Psoas muscle (tissue), 8 donors: ENCODE data around the gene DVL3. TPM values are rescaled to one million over a fixed set of nuclear protein-coding genes. Genes with fewer than 3 reads are reported as not detected.

Experiments
- ATAC-seq, 4 donors: fragments of 200-7000 bp; cut with Tn5 transposase; one replicate each; pipeline ENCODE4 v1.9.1; 2020; ENCODE audit warnings: moderate library complexity in 3 of 4, mild to moderate bottlenecking in 2 of 4
- DNase-seq, 2 donors: peaks; one replicate each; pipeline ENCODE4 v3.0.0-alpha.2; 2020
- H3K27ac ChIP-seq: fragments of 200-600 bp; one replicate; pipeline ENCODE4 v1.8.0; 2022
- H3K27me3 ChIP-seq, 3 donors: fragments of 200-600 bp in 1 of 3; one replicate each; pipeline versions ENCODE4 v1.6.1 to v1.8.0; 2013 to 2022; ENCODE audit warnings: low read length in 2 of 3, mild to moderate bottlenecking in 2 of 3, moderate library complexity in 1 of 3; ENCODE audit not compliant: insufficient read depth in 3 of 3
- H3K36me3 ChIP-seq, 2 donors: fragments of 200-600 bp in 1 of 2; one replicate each; pipeline versions ENCODE4 v1.6.1 to v1.8.0; 2013 to 2022; ENCODE audit warnings: low read depth in 1 of 2, mild to moderate bottlenecking in 1 of 2, moderate library complexity in 1 of 2; ENCODE audit not compliant: insufficient read depth in 1 of 2
- H3K4me1 ChIP-seq: fragments of 200-600 bp; one replicate; pipeline ENCODE4 v1.8.0; 2022
- H3K4me3 ChIP-seq: fragments of 200-600 bp; one replicate; pipeline ENCODE4 v1.8.0; 2022; ENCODE audit warnings: mild to moderate bottlenecking
- H3K9me3 ChIP-seq: fragments of 200-600 bp; one replicate; pipeline ENCODE4 v1.8.0; 2022
- CTCF ChIP-seq: fragments of 200-600 bp; IDR thresholded peaks from one replicate; pipeline ENCODE4 v1.8.0; 2022; ENCODE audit warnings: antibody characterized with exemption
- WGBS, 3 donors: extraction: QIAGEN DNeasy Blood & Tissue Kit; methylation state at CpG; one replicate each; pipeline versions ENCODE4 v1.1.6 to v1.1.7; 2013; 5-methylcytosine and 5-hydroxymethylcytosine counted together
- intact Hi-C, 2 donors: fragments of 100-400 bp; cut with DNase I; formaldehyde crosslinking; loops; one replicate each; pipeline versions ENCODE4 v1.11.0 to v1.14.2; 2022
- polyA plus RNA-seq, 3 donors: library from polyadenylated mRNA; stranded (reverse); fragments of 200-250 nt; gene quantifications; one replicate each; pipeline ENCODE4 v1.2.3, GENCODE V29; 2013
- total RNA-seq, 4 donors: library from RNA; stranded (reverse); fragmentation: NEBNext Ultra II Directional in 2 of 4; extraction: Animal tissue kit (Norgen Biotek cat#: 25700) in 2 of 4; gene quantifications; one replicate each; pipeline versions ENCODE4 v1.2.1 to v1.2.4, GENCODE V29; 2021 to 2023
- donor health status: healthy with polysubstance abuse.
- donor health status: DM: no; HTN: no; CAD: no; lungs with moderate emphysema.
- donor health status: Bipolar disorder and iron deficiency.
- donor health status: healthy.
- donor health status: DM: yes; HTN: yes; CAD: no.
- donor health status: DM: no; HTN: no; CAD: no.
- donor health status: DM: no; HTN: no; CAD: no.
- donor health status: DM: yes; HTN: yes; CAD: no.

The DVL3 gene
- total and polyA plus RNA-seq, 7 donors = 32.3 to 57.6 (median 47.0) TPM

- Histone ChIP-seq H3K27ac (no peak overlapping the region), H3K27me3 (no peaks in the 10 kb centered on the region), H3K4me1 (peaks cover 26% of the 10 kb centered on the region), H3K9me3 (no peaks in the 10 kb centered on the region), H3K36me3 (peaks cover 20 to 79% of the 10 kb centered on the region in 2 donors), H3K4me3 (no peak overlapping the region)
- DNase-seq (no peak), ATAC-seq (no peak)
- intact Hi-C loops = no loop called here
- TF ChIP-seq CTCF = no peak
- WGBS, 3 donors = 75 to 85% (median 78%) methylated on average over 17 of the region's 17 CpGs
Measured at GRCh38 chr3:184188080-184188479, 32.9 kb downstream of the DVL3 start.

GRCh38 chr3:184189421-184189820, 34.2 kb downstream of the DVL3 start:
- DNase-seq (no peak), ATAC-seq (no peak)
- H3K27me3 ChIP-seq = no peaks in the 10 kb centered on the region
- H3K4me1 ChIP-seq = peaks cover 26% of the 10 kb centered on the region
- H3K36me3 ChIP-seq = peaks cover 14 to 79% of the 10 kb centered on the region in 2 donors
- no peak overlapping the region for H3K4me3 ChIP-seq
- intact Hi-C loops = no loop called here
- WGBS, 3 donors = 88 to 93% (median 93%) methylated on average over 13 of the region's 13 CpGs
- H3K27ac ChIP-seq = no peak overlapping the region
- H3K9me3 ChIP-seq = no peaks in the 10 kb centered on the region
- TF ChIP-seq CTCF = no peak

- H3K36me3 ChIP-seq = peaks cover 14 to 91% of the 10 kb centered on the region in 2 donors
- H3K9me3 ChIP-seq = no peaks in the 10 kb centered on the region
- ATAC-seq = peak in 2 of 4 donors; percentile 14 to 39
- no peak for TF ChIP-seq CTCF
- no peak overlapping the region for H3K4me3 ChIP-seq
- no peak for DNase-seq
- WGBS, 3 donors = 44 to 73% (median 46%) methylated on average over 10 of the region's 10 CpGs
- H3K27ac ChIP-seq = no peak overlapping the region
- no peaks in the 10 kb centered on the region for H3K27me3 ChIP-seq
- intact Hi-C loops = no loop called here
- H3K4me1 ChIP-seq = peaks cover 6% of the 10 kb centered on the region
Measured at GRCh38 chr3:184192889-184193288, 37.7 kb downstream of the DVL3 start.

GRCh38 chr3:184193991-184194539, 38.9 kb downstream of the DVL3 start:
- WGBS, 3 donors = 82 to 90% (median 83%) methylated on average over 9 of the region's 9 CpGs
- Histone ChIP-seq H3K36me3 (peaks cover 14 to 79% of the 10 kb centered on the region in 2 donors), H3K9me3 (no peaks in the 10 kb centered on the region), H3K27me3 (no peaks in the 10 kb centered on the region), H3K4me1 (no peaks in the 10 kb centered on the region), H3K4me3 (no peak overlapping the region), H3K27ac (no peak overlapping the region)
- no peak for DNase-seq
- peak in 1 of 4 donors; percentile 5 for ATAC-seq
- no peak for TF ChIP-seq CTCF
- intact Hi-C loops = no loop called here

- TF ChIP-seq CTCF = no peak
- Histone ChIP-seq H3K9me3 (no peaks in the 10 kb centered on the region), H3K27me3 (no peaks in the 10 kb centered on the region), H3K4me3 (no peak overlapping the region), H3K27ac (no peak overlapping the region), H3K4me1 (no peaks in the 10 kb centered on the region), H3K36me3 (peaks cover 4 to 54% of the 10 kb centered on the region in 2 donors)
- no peak for DNase-seq
- 82 to 87% (median 82%) methylated on average over 6 of the region's 6 CpGs for WGBS, 3 donors
- intact Hi-C loops = no loop called here
- peak; percentile 42 to 54 (median 46) for ATAC-seq
Measured at GRCh38 chr3:184196536-184196935, 41.4 kb downstream of the DVL3 start.
